GM19023 (cell line): ENCODE data around the gene CCDC12.
A peak's percentile ranks its signal among the peaks of the same experiment; 100 is the strongest.
"Not testable (repeated sequence)": the region's sequence is repeated elsewhere in the genome, so short reads cannot be mapped to it uniquely, and the experiment has no call there.

Source experiments
- ATAC-seq: cut with Tn5 transposase; IDR thresholded peaks from one replicate; pipeline ENCODE4 v1.9.1; 2021; ENCODE audit warnings: mild to moderate bottlenecking, moderate library complexity; ENCODE audit not compliant: unreplicated experiment

Gene CCDC12

GRCh38 chr3:46982546-46982945 is 6.0 kb upstream of the CCDC12 start:
- no peak for ATAC-seq

DNA sequence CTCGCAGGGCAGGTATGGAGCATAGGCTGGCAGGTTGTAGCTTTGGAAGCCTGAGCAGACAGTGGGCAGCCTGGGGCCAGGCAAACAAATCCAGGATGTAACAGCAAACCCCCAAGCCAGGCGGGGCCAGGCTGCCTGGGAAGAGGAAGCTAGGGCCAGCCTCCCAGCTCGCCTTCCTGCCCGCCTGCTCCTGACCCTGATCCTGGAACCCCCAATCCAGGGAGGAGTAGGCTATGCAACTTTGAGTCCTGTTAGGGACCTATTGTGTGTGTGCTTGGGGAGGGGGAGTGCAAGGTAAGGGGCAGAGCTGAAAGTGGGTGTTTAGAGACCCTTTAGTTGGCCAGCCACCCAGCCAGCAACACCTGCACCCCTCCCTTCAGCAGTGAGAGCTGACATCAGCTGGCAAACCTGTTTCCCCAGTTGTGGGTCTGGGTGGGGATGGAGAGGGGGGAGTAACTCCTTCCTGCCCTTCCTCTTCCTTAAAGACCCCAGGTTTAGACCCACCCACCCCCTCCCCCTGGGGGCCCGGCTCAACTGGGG is 5.5 kb upstream of the CCDC12 start:
- ATAC-seq: no peak

- ATAC-seq: peak; percentile 4
These were observed 3.5 kb upstream of the CCDC12 start for GRCh38 chr3:46979958-46980497.

DNA sequence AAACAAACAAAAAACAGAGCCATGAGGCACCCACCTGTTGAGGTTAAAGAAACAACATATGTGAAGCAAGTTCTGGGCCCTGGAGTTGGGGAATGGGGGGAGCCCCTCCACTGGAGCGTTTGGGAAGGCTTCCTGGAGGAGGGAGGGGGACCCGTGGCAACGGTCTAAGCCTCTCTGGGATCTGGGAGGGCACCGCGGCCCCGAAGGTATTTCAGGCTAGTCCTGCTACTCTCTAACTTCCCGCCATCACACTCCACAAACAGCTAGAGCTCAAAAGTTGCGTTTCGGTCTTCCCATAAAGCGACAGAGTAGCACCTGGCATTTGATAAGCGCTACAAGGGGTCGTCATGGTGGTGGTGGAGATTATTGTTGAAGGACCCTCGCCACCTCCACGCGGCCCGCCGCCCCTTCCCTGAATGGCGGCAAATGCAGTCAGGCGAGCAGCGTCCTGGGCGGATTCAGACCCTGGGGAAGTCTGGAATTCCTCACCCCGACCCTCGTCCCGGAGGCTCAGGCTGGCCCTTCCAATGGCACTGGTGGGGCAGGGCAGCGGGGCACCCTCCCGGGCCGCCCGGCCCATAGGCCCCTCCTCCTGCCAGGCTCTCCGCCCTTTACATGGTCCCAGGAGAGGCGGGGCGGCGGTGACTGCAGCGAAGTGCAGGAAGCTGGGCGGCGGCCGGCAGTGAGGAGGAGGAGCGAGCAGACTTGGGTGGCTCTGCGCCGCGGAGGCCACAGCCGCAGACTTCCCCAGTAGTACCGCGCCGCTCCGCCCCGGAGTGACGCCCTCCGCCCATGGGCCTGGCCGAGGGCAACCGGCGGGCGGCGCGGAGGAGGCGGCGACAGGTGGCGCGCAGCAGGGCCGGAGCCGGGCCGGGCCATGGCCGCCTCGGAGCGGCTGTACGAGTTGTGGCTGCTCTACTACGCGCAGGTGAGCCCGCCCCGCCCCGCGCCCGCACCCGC is 2.7 kb upstream of the CCDC12 start, which contains the start of gene NBEAL2:
Gene NBEAL2, plus strand, starts transcription at position 682 of the 960 bp plus-strand sequence. Its CDS starts 196 bp downstream, at position 878.
- peak; percentile 79 for ATAC-seq

- ATAC-seq: no peak
These were observed 1.8 kb upstream of the CCDC12 start for GRCh38 chr3:46978381-46978780.

GRCh38 chr3:46977811-46978195 is 1.3 kb upstream of the CCDC12 start:
- no peak for ATAC-seq

- ATAC-seq: no peak
These were observed 1.9 kb downstream of the CCDC12 start for GRCh38 chr3:46974421-46975171.

DNA sequence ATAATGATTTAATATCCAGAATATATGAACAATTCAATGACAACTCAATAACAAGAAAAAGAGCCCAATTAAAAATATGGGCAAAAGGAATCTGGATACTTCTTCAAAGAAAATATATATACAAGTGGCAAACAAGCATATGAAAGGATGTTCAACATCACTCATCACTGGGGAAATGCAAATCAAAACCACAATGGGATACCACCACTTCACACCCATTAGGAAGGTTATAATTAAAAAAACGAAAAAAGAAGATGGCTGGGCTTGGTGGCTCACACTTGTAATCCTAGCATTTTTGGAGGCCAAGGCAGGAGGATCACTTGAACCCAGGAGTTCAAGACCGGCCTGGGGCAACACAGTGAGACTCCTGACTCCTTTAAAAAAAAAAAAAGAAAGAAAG is 4.1 kb downstream of the CCDC12 start:
- no peak for ATAC-seq

DNA sequence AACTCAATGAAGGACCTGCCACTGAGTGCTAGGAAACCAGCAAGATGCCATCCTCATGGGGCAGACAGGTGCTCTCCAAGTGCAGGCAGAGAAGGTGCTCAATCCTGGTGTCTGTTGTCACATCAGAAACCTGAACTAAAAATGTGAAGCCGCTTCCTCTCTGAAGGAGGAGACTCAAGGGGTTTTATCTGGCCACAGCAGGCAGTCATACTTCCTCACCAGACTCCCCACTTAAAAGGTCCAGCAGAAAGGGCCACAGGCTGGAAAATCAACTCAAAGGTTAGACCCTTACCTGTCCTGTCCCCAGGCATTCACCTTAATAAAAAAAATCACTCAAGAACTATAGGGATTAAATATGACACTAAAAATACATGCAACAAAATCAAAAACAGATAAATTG is 4.8 kb downstream of the CCDC12 start:
- ATAC-seq: no peak

GRCh38 chr3:46971151-46971550 is 5.4 kb downstream of the CCDC12 start:
- no peak for ATAC-seq

DNA sequence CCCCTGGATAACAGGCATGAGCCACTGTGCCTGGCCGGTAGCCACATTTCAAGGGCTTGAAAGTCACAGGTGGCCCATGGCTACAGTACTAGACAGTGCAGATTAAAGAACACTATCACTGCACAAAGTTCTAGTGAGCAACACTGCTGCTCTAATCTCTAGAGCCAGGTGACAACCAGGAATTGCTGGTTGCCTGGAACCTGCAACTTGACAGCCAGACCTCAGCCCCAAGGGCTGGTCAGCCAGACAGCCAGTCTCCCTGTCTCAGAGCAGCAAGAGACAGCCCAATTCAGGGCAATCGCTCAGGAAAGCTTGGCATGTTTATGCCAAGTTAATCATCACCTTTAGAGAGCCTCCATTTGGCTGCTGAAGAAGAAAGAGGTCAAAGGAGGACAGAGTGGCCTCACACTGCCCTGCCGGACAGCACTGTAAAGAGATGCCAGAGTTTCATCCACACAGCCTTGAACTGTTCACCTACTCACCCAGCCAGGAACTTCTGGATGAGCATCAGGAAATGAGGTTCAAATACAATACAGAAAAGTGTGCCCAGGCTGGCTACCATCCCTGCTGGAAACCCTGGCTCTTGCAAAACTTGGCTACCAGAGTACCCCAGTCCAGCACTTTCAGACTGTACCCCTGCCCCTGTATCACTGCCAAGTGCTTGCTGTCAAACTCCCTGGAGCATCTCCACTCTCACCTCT is 6.0 kb downstream of the CCDC12 start:
- ATAC-seq: no peak

GRCh38 chr3:46968783-46969428 is 7.6 kb downstream of the CCDC12 start:
- no peak for ATAC-seq

GRCh38 chr3:46966811-46967210 is 9.7 kb downstream of the CCDC12 start:
- no peak for ATAC-seq

DNA sequence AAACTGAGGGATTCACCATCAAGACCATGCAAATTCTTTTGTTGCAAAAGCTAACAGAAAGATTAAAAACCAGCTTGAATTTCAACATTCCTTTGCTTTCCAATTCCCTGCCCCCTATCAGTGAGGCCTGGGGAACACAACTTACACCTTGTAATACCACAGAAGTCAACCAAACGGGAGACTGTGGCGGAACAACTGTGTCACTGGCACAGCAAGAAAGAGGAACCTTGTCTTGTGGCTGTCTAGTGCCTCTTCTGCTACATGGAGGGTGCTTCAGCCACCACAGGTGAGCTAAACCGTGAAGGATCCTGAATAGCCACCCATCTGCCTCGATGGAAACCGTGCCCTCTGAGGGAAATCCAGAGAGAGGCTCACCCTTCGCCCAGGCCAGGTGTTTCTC is 11.4 kb downstream of the CCDC12 start:
- no peak for ATAC-seq

DNA sequence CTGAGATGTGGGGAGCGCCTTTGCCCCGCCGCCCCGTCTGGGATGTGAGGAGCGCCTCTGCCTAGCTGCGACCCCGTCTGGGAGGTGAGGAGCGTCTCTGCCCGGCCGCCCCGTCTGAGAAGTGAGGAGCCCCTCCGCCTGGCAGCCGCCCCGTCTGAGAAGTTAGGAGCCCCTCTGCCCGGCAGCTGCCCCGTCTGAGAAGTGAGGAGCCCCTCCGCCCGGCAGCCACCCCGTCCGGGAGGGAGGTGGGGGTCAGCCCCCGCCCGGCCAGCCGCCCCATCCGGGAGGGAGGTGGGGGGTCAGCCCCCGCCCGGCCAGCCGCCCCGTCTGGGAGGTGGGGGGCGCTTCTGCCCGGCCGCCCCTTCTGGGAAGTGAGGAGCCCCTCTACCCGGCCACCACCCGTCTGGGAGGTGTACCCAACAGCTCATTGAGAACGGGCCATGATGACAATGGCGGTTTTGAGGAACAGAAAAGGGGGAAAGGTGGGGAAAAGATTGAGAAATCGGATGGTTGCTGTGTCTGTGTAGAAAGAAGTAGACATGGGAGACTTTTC is 12.4 kb downstream of the CCDC12 start:
- ATAC-seq: not testable (repeated sequence)

DNA sequence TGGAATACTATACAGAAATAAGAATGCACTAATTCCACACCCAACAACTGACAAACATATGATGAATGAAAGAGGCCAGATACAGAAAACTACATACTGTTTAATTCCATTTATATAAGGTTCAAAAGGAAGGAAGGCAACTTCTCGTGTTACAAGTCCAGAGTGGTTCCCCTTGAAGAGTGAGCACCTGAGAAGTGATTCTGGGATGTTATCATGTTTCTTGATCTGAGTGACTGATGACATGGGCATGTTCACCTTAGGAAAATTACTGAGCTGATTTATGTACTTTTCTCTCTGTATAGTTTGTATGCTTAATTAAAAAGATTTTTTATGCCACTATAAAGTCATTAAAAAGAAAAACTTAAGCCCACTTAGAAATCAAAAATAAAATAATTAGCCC is 13.6 kb downstream of the CCDC12 start:
- ATAC-seq: no peak

DNA sequence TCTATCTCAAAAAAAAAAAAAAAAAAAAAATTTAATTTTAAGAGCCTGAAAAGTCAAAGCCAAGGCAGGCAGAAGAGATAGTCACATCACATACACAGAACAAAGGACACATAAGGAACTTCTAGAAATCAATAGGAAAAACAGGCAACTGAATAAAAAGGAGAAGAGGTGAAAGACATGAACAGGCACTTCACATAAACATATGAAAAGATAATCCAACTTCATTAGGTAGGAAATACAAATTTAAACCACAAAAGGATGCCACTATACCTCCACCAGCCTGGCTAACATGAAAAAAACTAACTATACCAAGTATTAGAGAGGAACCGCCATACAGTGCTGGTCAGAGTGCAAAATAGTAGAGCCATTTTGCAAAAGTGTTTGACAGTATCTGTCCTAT is 14.1 kb downstream of the CCDC12 start:
- no peak for ATAC-seq

GRCh38 chr3:46960835-46961234 is 15.7 kb downstream of the CCDC12 start:
- ATAC-seq: no peak

- no peak for ATAC-seq
These were observed 16.4 kb downstream of the CCDC12 start for GRCh38 chr3:46960081-46960701.

GRCh38 chr3:46959161-46959511 is 17.4 kb downstream of the CCDC12 start:
- no peak for ATAC-seq
